Neural cell (in vitro differentiated cells): ENCODE results near the gene PTPRD. TPM values are rescaled to one million over a fixed set of nuclear protein-coding genes. Genes with fewer than 3 reads are reported as not detected.

ENCODE experiments used
- H2AFZ ChIP-seq: fragments of 200-600, 300-800 bp; sonication (generic), shearing (Covaris generic); 2 replicates; pipeline ENCODE4 v1.6.0; 2014; ENCODE audit warnings: low read depth, mild to moderate bottlenecking, antibody characterized with exemption, low read length, moderate library complexity
- H3F3A ChIP-seq: fragments of 200-600 bp; shearing (Covaris generic); 2 replicates; pipeline ENCODE4 v1.6.1; 2016; ENCODE audit warnings: mild to moderate bottlenecking, moderate library complexity, mixed read lengths, antibody characterized with exemption, low read length; ENCODE audit not compliant: insufficient read depth, poor library complexity, severe bottlenecking
- H3K27ac ChIP-seq: fragments of 200-600, 300-800 bp; sonication (generic), shearing (Covaris generic); 2 replicates; pipeline ENCODE4 v1.5.1; 2014; ENCODE audit warnings: mild to moderate bottlenecking, low read length, moderate library complexity
- H3K27me3 ChIP-seq: fragments of 300-800, 200-600 bp; sonication (generic), shearing (Covaris generic); 2 replicates; pipeline ENCODE4 v1.6.0; 2014; ENCODE audit warnings: mild to moderate bottlenecking, low read depth, low read length, moderate library complexity; ENCODE audit not compliant: insufficient read depth
- H3K36me3 ChIP-seq: fragments of 300-800, 200-600 bp; sonication (generic), shearing (Covaris generic); 2 replicates; pipeline ENCODE4 v1.5.1; 2014; ENCODE audit warnings: mild to moderate bottlenecking, antibody characterized with exemption, low read length, moderate library complexity; ENCODE audit not compliant: insufficient read depth
- H3K4me2 ChIP-seq: fragments of 300-800, 200-600 bp; sonication (generic), shearing (Covaris generic); 2 replicates; pipeline ENCODE4 v1.6.0; 2014; ENCODE audit warnings: mild to moderate bottlenecking, low read length
- H3K4me3 ChIP-seq: fragments of 300-800, 200-600 bp; sonication (generic), shearing (Covaris generic); 2 replicates; pipeline ENCODE4 v1.5.1; 2014; ENCODE audit warnings: mild to moderate bottlenecking, low read length, moderate library complexity
- H3K79me2 ChIP-seq: fragments of 200-600 bp; shearing (Covaris generic); replicated peaks from 2 replicates; pipeline ENCODE4 v1.6.0; 2014; ENCODE audit warnings: mild to moderate bottlenecking, low read length, moderate library complexity; ENCODE audit not compliant: insufficient read depth
- H3K9ac ChIP-seq: fragments of 300-800, 200-600 bp; sonication (generic), shearing (Covaris generic); 2 replicates; pipeline ENCODE4 v1.6.1; 2016; ENCODE audit warnings: mild to moderate bottlenecking, low read length, mixed read lengths
- H3K9me2 ChIP-seq: fragments of 200-600 bp; shearing (Covaris generic); 2 replicates; pipeline ENCODE4 v1.6.1; 2016; ENCODE audit warnings: mild to moderate bottlenecking, low read length, mixed read lengths; ENCODE audit not compliant: insufficient read depth
- H3K9me3 ChIP-seq: fragments of 200-600, 300-800 bp; sonication (generic), shearing (Covaris generic); 2 replicates; pipeline ENCODE4 v1.6.1; 2016; ENCODE audit warnings: mild to moderate bottlenecking, mixed run types, low read length, moderate library complexity, mixed read lengths
- H4K20me1 ChIP-seq: fragments of 200-600 bp; shearing (Covaris generic); 2 replicates; pipeline ENCODE4 v1.6.1; 2016; ENCODE audit warnings: mild to moderate bottlenecking, mixed run types; ENCODE audit not compliant: insufficient read depth
- EP300 ChIP-seq: fragments of 450-650 bp; conservative IDR thresholded peaks from 2 replicates; pipeline ENCODE4 v1.6.1; 2014; ENCODE audit warnings: antibody characterized with exemption, mild to moderate bottlenecking, moderate library complexity; ENCODE audit not compliant: poor library complexity, severe bottlenecking
- EZH2 ChIP-seq: fragments of 200-600, 300-800 bp; shearing (Covaris generic), sonication (generic); IDR thresholded peaks from 2 replicates; pipeline ENCODE4 v1.6.1; 2014; ENCODE audit warnings: antibody characterized with exemption, low read length, borderline replicate concordance, mild to moderate bottlenecking; ENCODE audit not compliant: insufficient read depth, poor library complexity, severe bottlenecking
- MXI1 ChIP-seq: fragments of 450-650 bp; conservative IDR thresholded peaks from 2 replicates; pipeline ENCODE4 v1.6.1; 2014; ENCODE audit warnings: antibody characterized with exemption, mild to moderate bottlenecking; ENCODE audit not compliant: poor library complexity, severe bottlenecking
- POLR2AphosphoS5 ChIP-seq: IDR thresholded peaks from 2 replicates; pipeline ENCODE4 v1.6.1; 2012
- RAD21 ChIP-seq: fragments of 450-650 bp; conservative IDR thresholded peaks from 2 replicates; pipeline ENCODE4 v1.6.1; 2014; ENCODE audit warnings: antibody characterized with exemption, mild to moderate bottlenecking, moderate library complexity
- SMC3 ChIP-seq: fragments of 450-650 bp; conservative IDR thresholded peaks from 2 replicates; pipeline ENCODE4 v1.6.1; 2014; ENCODE audit warnings: antibody characterized with exemption, mild to moderate bottlenecking, moderate library complexity; ENCODE audit not compliant: poor library complexity
- TAF1 ChIP-seq: IDR thresholded peaks from 2 replicates; pipeline ENCODE4 v1.6.1; 2012; ENCODE audit warnings: low read depth
- polyA plus RNA-seq: library from polyadenylated mRNA; depleted of rRNA; stranded (reverse); fragments of >200 nt; gene quantifications from 2 replicates; pipeline ENCODE4 v1.2.3, GENCODE V29; 2014
- TF ChIP-seq, protein P1 (sequence below): fragments of 450-650 bp; IDR thresholded peaks from 2 replicates; pipeline ENCODE4 v1.5.1; 2014; ENCODE audit warnings: antibody characterized with exemption, mild to moderate bottlenecking, moderate library complexity; ENCODE audit not compliant: poor library complexity, severe bottlenecking
- TF ChIP-seq, protein P2 (sequence below): IDR thresholded peaks from 2 replicates; pipeline ENCODE4 v1.6.1; 2012; ENCODE audit warnings: borderline replicate concordance

PTPRD gene
- polyA plus RNA-seq, 1 donor from 2014 or later = 143 TPM

DNA sequence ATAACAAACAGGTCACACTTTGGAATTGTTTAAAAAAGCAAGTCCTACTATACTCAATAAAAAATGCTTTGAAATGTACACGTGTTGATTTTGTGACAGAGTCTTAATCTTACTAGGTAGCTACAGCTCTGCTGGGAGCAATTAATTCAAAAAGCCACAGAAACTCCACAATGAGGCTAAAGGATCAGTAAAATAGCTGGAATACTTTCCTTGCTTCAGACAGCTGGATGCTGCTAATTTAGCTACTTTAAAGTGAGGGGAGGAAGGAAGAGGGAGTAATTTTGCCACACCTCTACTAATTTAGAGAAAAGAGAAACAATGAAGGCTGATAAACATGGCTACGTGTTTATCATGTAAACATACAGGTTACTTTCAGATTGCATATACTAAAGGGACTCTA is 1885.6 kb downstream of the PTPRD start:
- TF ChIP-seq, protein P1, sequence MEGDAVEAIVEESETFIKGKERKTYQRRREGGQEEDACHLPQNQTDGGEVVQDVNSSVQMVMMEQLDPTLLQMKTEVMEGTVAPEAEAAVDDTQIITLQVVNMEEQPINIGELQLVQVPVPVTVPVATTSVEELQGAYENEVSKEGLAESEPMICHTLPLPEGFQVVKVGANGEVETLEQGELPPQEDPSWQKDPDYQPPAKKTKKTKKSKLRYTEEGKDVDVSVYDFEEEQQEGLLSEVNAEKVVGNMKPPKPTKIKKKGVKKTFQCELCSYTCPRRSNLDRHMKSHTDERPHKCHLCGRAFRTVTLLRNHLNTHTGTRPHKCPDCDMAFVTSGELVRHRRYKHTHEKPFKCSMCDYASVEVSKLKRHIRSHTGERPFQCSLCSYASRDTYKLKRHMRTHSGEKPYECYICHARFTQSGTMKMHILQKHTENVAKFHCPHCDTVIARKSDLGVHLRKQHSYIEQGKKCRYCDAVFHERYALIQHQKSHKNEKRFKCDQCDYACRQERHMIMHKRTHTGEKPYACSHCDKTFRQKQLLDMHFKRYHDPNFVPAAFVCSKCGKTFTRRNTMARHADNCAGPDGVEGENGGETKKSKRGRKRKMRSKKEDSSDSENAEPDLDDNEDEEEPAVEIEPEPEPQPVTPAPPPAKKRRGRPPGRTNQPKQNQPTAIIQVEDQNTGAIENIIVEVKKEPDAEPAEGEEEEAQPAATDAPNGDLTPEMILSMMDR = no peak
- TF ChIP-seq MXI1 = no peak
- no peak for TF ChIP-seq POLR2AphosphoS5
- no peak for TF ChIP-seq RAD21
- no peak for TF ChIP-seq TAF1
- no peak for TF ChIP-seq SMC3
- no peak for TF ChIP-seq EZH2
- TF ChIP-seq, protein P2, sequence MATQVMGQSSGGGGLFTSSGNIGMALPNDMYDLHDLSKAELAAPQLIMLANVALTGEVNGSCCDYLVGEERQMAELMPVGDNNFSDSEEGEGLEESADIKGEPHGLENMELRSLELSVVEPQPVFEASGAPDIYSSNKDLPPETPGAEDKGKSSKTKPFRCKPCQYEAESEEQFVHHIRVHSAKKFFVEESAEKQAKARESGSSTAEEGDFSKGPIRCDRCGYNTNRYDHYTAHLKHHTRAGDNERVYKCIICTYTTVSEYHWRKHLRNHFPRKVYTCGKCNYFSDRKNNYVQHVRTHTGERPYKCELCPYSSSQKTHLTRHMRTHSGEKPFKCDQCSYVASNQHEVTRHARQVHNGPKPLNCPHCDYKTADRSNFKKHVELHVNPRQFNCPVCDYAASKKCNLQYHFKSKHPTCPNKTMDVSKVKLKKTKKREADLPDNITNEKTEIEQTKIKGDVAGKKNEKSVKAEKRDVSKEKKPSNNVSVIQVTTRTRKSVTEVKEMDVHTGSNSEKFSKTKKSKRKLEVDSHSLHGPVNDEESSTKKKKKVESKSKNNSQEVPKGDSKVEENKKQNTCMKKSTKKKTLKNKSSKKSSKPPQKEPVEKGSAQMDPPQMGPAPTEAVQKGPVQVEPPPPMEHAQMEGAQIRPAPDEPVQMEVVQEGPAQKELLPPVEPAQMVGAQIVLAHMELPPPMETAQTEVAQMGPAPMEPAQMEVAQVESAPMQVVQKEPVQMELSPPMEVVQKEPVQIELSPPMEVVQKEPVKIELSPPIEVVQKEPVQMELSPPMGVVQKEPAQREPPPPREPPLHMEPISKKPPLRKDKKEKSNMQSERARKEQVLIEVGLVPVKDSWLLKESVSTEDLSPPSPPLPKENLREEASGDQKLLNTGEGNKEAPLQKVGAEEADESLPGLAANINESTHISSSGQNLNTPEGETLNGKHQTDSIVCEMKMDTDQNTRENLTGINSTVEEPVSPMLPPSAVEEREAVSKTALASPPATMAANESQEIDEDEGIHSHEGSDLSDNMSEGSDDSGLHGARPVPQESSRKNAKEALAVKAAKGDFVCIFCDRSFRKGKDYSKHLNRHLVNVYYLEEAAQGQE = no peak
- H4K20me1 ChIP-seq = no peaks in the 10 kb centered on the region
- H3K4me2 ChIP-seq = no peak overlapping the region
- H3F3A ChIP-seq = no peaks in the 10 kb centered on the region
- no peaks in the 10 kb centered on the region for H3K9me3 ChIP-seq
- H3K4me3 ChIP-seq = no peak overlapping the region
- H3K36me3 ChIP-seq = no peaks in the 10 kb centered on the region
- no peak overlapping the region for H3K9ac ChIP-seq
- peaks cover 10% of the 10 kb centered on the region for H3K79me2 ChIP-seq
- no peak overlapping the region for H2AFZ ChIP-seq
- H3K9me2 ChIP-seq = no peaks in the 10 kb centered on the region
- no peaks in the 10 kb centered on the region for H3K27me3 ChIP-seq
- H3K27ac ChIP-seq = no peak overlapping the region

DNA sequence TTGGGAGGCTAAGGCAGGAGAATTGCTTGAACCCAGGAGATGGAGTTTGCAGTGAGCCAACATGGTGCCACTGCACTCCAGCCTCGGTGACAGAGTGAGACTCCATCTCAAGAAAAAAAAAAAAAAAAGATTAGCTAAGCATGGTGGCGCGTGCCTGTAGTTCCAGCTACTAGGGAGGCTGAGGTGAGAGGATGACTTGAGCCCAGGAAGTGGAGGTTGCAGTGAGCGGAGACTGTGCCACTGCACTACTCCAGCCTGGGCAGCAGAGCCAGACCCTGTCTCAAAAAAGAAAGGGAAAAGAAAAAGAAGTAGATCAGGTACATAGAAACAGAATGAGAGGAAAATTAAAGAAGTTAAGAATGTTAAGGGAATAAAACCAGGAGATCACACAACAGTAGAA is 1886.1 kb downstream of the PTPRD start:
- no peaks in the 10 kb centered on the region for H3F3A ChIP-seq
- no peaks in the 10 kb centered on the region for H3K9me3 ChIP-seq
- H2AFZ ChIP-seq = no peak overlapping the region
- H3K9me2 ChIP-seq = no peaks in the 10 kb centered on the region
- no peak overlapping the region for H3K4me2 ChIP-seq
- TF ChIP-seq SMC3 = no peak
- TF ChIP-seq, protein P1 = no peak
- TF ChIP-seq, protein P2 = no peak
- TF ChIP-seq EP300 = no peak
- TF ChIP-seq TAF1 = no peak
- TF ChIP-seq EZH2 = no peak
- no peak for TF ChIP-seq POLR2AphosphoS5
- no peak for TF ChIP-seq MXI1
- H4K20me1 ChIP-seq = no peaks in the 10 kb centered on the region
- no peaks in the 10 kb centered on the region for H3K36me3 ChIP-seq
- H3K4me3 ChIP-seq = no peak overlapping the region
- peaks cover 10% of the 10 kb centered on the region for H3K79me2 ChIP-seq
- no peak overlapping the region for H3K27ac ChIP-seq
- H3K9ac ChIP-seq = no peak overlapping the region
- no peaks in the 10 kb centered on the region for H3K27me3 ChIP-seq
